Measurements from ENCODE around the gene CNTLN. TPM values are rescaled to one million over a fixed set of nuclear protein-coding genes. Genes with fewer than 3 reads are reported as not detected.
"Not testable (repeated sequence)": the region's sequence is repeated elsewhere in the genome, so short reads cannot be mapped to it uniquely, and the experiment has no call there.

Gene CNTLN
- total RNA-seq, 1 experiment from 2014 or later = 6.3 TPM

DNA sequence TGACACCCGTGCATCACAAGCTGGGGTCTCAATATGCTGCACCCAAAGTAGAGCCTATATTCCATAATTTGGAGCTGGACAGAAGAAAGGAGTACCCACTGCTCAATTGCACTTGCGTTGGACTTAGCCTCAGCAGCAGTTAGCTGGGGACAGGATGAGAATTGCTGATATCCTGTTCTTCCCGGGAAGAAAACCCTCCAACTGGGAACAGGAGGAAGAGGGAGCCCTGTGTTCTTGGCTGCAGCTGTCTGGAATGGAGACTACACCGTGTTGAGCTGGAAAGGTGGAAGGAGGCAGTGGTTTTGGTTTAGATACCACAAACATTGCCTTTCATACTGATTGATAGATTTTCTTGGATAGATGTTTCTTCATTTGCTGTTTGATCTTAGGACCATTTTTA, 24.6 kb downstream of the CNTLN start:
- Histone ChIP-seq H3K36me3 (replicated peaks; ENCODE audit: control insufficient read depth, insufficient read depth, low read length) (no peaks in the 10 kb centered on the region), H3K27me3 (ENCODE audit: control insufficient read depth, insufficient read depth, low read length) (no peaks in the 10 kb centered on the region), H3K4me3 (ENCODE audit: insufficient read depth, low read depth, low read length) (no peak overlapping the region)
- no peak for DNase-seq

DNA sequence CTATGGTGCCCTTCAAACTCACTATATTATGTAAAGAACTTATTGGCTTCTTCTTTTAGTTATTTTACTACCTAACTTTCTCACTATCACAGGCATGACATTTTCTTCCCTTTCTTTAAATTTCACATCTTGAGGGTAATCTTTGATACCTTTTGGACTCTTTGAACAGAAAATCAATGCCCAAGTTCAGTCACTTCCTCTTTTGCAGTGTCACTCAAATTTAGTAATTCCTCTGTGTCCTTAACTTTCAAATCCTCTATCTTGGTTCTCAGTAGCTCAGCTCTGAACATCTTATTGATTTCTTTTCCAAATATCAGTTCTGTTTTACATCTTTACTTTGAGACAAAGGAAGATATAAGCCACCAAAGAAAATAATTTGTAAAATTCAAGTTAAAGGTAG, 25.5 kb downstream of the CNTLN start:
- Histone ChIP-seq H3K36me3 (replicated peaks; ENCODE audit: control insufficient read depth, insufficient read depth, low read length) (no peaks in the 10 kb centered on the region), H3K4me3 (ENCODE audit: insufficient read depth, low read depth, low read length) (no peak overlapping the region), H3K27me3 (ENCODE audit: control insufficient read depth, insufficient read depth, low read length) (no peaks in the 10 kb centered on the region)
- DNase-seq = no peak

- H3K36me3 ChIP-seq (replicated peaks; ENCODE audit: control insufficient read depth, insufficient read depth, low read length) = no peaks in the 10 kb centered on the region
- no peak overlapping the region for H3K4me3 ChIP-seq (ENCODE audit: insufficient read depth, low read depth, low read length)
- no peaks in the 10 kb centered on the region for H3K27me3 ChIP-seq (ENCODE audit: control insufficient read depth, insufficient read depth, low read length)
- DNase-seq = no peak
Observed at GRCh38 chr9:17165764-17166163, 30.9 kb downstream of the CNTLN start.

GRCh38 chr9:17166346-17166745, 31.5 kb downstream of the CNTLN start:
- H3K36me3 ChIP-seq (replicated peaks; ENCODE audit: control insufficient read depth, insufficient read depth, low read length) = no peaks in the 10 kb centered on the region
- DNase-seq = no peak
- no peaks in the 10 kb centered on the region for H3K27me3 ChIP-seq (ENCODE audit: control insufficient read depth, insufficient read depth, low read length)
- no peak overlapping the region for H3K4me3 ChIP-seq (ENCODE audit: insufficient read depth, low read depth, low read length)

- Histone ChIP-seq H3K4me3 (ENCODE audit: insufficient read depth, low read depth, low read length) (no peak overlapping the region), H3K27me3 (ENCODE audit: control insufficient read depth, insufficient read depth, low read length) (no peaks in the 10 kb centered on the region), H3K36me3 (replicated peaks; ENCODE audit: control insufficient read depth, insufficient read depth, low read length) (no peaks in the 10 kb centered on the region)
- DNase-seq = no peak
Observed at GRCh38 chr9:17171309-17172094, 36.7 kb downstream of the CNTLN start.

DNA sequence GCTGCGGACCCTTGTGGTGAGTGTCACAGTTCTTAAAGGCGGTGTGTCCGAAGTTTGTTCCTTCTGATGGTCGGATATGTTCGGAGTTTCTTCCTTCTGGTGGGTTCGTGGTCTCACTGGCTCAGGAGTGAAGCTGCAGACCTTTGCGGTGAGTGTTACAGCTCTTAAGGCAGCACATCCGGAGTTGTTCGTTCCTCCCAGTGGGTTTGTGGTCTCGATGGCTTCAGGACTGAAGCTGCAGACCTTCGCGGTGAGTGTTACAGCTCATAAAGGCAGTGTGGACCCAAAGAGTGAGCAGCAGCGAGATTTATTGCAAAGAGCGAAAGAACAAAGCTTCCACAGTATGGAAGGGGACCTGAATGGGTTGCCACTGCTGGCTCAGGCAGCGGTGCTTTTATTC, 42.7 kb downstream of the CNTLN start:
- H3K4me3 ChIP-seq (ENCODE audit: insufficient read depth, low read depth, low read length); H3K27me3 ChIP-seq (ENCODE audit: control insufficient read depth, insufficient read depth, low read length); DNase-seq; H3K36me3 ChIP-seq (replicated peaks; ENCODE audit: control insufficient read depth, insufficient read depth, low read length): not testable (repeated sequence)

DNA sequence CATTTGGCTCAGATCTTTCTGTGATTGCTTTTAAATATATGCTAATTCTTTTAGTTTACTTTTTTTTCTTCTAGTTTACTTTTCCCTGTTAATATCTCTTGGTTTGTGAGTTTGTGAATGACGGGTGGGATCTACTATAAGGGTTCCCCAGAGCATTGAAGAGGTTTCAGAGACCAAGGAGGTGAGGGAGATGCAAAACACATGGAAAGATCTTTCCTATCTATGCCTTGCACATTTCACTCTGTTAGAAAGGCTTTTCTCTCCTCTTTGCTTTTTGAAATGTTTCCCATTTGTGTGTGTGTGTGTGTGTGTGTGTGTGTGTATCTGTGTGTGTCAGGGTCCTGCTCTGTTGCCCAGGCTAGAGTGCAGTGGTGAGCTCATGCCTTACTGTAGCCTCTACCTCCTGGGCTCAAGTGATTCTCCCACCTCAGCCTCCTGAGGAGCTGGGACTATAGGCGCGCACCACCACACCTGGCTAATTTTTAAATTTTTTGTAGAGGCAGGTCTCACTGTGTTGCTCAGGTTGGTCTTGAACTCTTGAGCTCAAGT, 50.7 kb downstream of the CNTLN start:
- Histone ChIP-seq H3K36me3 (replicated peaks; ENCODE audit: control insufficient read depth, insufficient read depth, low read length) (no peaks in the 10 kb centered on the region), H3K4me3 (ENCODE audit: insufficient read depth, low read depth, low read length) (no peak overlapping the region), H3K27me3 (ENCODE audit: control insufficient read depth, insufficient read depth, low read length) (no peaks in the 10 kb centered on the region)
- DNase-seq = no peak

DNA sequence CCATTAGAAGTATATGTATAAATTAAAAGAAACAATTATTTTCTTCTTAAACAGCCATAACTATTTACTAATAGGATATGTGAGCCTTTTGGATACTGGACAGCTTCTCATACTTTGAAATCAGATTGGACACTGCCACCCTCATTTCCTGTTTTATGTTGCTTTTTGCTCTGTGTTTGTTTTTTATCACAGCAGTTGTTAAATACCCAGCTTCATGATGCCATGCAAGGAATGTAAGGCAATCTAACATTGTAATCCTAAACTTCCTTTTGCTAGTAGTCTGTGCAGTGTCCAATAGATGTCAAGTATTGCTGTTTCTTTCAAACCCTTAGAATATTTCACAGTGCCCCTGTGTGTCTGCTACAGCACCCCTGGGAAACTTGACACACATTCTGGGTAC, 56.2 kb downstream of the CNTLN start:
- Histone ChIP-seq H3K36me3 (replicated peaks; ENCODE audit: control insufficient read depth, insufficient read depth, low read length) (no peaks in the 10 kb centered on the region), H3K27me3 (ENCODE audit: control insufficient read depth, insufficient read depth, low read length) (no peaks in the 10 kb centered on the region), H3K4me3 (ENCODE audit: insufficient read depth, low read depth, low read length) (no peak overlapping the region)
- no peak for DNase-seq

DNA sequence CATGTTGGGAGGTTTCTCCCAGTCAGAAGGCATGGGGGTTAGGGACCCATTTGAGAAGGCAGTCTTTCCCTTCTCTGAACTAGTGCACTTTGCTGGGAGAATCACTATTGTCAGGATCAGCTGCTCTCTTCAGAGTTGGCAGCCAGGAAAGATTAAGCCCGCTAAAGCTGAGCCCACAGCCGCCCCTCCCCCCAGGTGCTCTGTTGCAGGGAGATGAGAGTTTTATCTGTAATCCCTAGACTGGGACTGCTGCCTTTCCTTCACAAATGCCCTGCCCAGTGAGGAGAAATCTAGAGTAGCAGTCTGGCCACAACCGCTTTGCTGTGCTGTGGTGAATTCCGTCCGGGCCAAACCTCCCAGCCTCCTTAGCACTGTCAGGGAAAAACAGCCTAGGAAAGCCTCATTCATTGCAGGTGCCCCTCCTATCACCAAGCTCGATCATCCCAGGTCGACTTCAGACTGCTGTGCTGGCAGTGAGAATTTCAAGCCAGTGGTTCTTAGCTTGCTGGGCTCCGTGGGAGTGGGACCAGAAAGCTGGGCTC, 69.8 kb downstream of the CNTLN start:
- no peaks in the 10 kb centered on the region for H3K36me3 ChIP-seq (replicated peaks; ENCODE audit: control insufficient read depth, insufficient read depth, low read length)
- no peak overlapping the region for H3K4me3 ChIP-seq (ENCODE audit: insufficient read depth, low read depth, low read length)
- H3K27me3 ChIP-seq (ENCODE audit: control insufficient read depth, insufficient read depth, low read length) = no peaks in the 10 kb centered on the region
- DNase-seq = peak; percentile 9

- Histone ChIP-seq H3K36me3 (replicated peaks; ENCODE audit: control insufficient read depth, insufficient read depth, low read length) (no peaks in the 10 kb centered on the region), H3K27me3 (ENCODE audit: control insufficient read depth, insufficient read depth, low read length) (no peaks in the 10 kb centered on the region), H3K4me3 (ENCODE audit: insufficient read depth, low read depth, low read length) (no peak overlapping the region)
- no peak for DNase-seq
Observed at GRCh38 chr9:17216011-17216410, 81.2 kb downstream of the CNTLN start.

- no peaks in the 10 kb centered on the region for H3K27me3 ChIP-seq (ENCODE audit: control insufficient read depth, insufficient read depth, low read length)
- no peak overlapping the region for H3K4me3 ChIP-seq (ENCODE audit: insufficient read depth, low read depth, low read length)
- no peak for DNase-seq
Observed at GRCh38 chr9:17216646-17217045, 81.8 kb downstream of the CNTLN start.

GRCh38 chr9:17217272-17217671, 82.4 kb downstream of the CNTLN start:
- Histone ChIP-seq H3K27me3 (ENCODE audit: control insufficient read depth, insufficient read depth, low read length) (no peaks in the 10 kb centered on the region), H3K4me3 (ENCODE audit: insufficient read depth, low read depth, low read length) (no peak overlapping the region), H3K36me3 (replicated peaks; ENCODE audit: control insufficient read depth, insufficient read depth, low read length) (no peaks in the 10 kb centered on the region)
- no peak for DNase-seq

More at GRCh38 chr9:17216646-17217045, 81.8 kb downstream of the CNTLN start:
- H3K36me3 ChIP-seq (replicated peaks; ENCODE audit: control insufficient read depth, insufficient read depth, low read length) = no peaks in the 10 kb centered on the region

GRCh38 chr9:17219261-17219660, 84.4 kb downstream of the CNTLN start:
- no peaks in the 10 kb centered on the region for H3K36me3 ChIP-seq (replicated peaks; ENCODE audit: control insufficient read depth, insufficient read depth, low read length)
- DNase-seq = no peak
- no peak overlapping the region for H3K4me3 ChIP-seq (ENCODE audit: insufficient read depth, low read depth, low read length)
- H3K27me3 ChIP-seq (ENCODE audit: control insufficient read depth, insufficient read depth, low read length) = no peaks in the 10 kb centered on the region

GRCh38 chr9:17222932-17223331, 88.1 kb downstream of the CNTLN start:
- Histone ChIP-seq H3K4me3 (ENCODE audit: insufficient read depth, low read depth, low read length) (no peak overlapping the region), H3K36me3 (replicated peaks; ENCODE audit: control insufficient read depth, insufficient read depth, low read length) (no peaks in the 10 kb centered on the region), H3K27me3 (ENCODE audit: control insufficient read depth, insufficient read depth, low read length) (no peaks in the 10 kb centered on the region)
- no peak for DNase-seq

GRCh38 chr9:17225407-17225806, 90.6 kb downstream of the CNTLN start:
- no peaks in the 10 kb centered on the region for H3K36me3 ChIP-seq (replicated peaks; ENCODE audit: control insufficient read depth, insufficient read depth, low read length)
- DNase-seq = no peak
- no peak overlapping the region for H3K4me3 ChIP-seq (ENCODE audit: insufficient read depth, low read depth, low read length)
- H3K27me3 ChIP-seq (ENCODE audit: control insufficient read depth, insufficient read depth, low read length) = no peaks in the 10 kb centered on the region

All from H7 (cell line).